H1 (cell line): Measurements from ENCODE around the gene COL17A1.

ENCODE experiments used
- CBX8 ChIP-seq: fragments of 300-800, 300-1000 bp; sonication (generic); IDR thresholded peaks from 2 replicates; pipeline ENCODE4 v1.7.1; 2016; ENCODE audit warnings: low read depth, low read length, borderline replicate concordance
- EP300 ChIP-seq, 2 experiments: IDR thresholded peaks; 1 replicate in 1 of 2; 2 replicates in 1 of 2; pipeline ENCODE4 v1.6.1; 2011 to 2012; ENCODE audit warnings: low read depth in 2 of 2, low read length in 2 of 2, mild to moderate bottlenecking in 2 of 2, borderline replicate concordance in 1 of 2, inconsistent platforms in 1 of 2, moderate library complexity in 1 of 2
- EZH2 ChIP-seq: fragments of 200-600 bp; sonication (generic); IDR thresholded peaks from 2 replicates; pipeline ENCODE4 v1.7.1; 2012; ENCODE audit warnings: low read depth, mild to moderate bottlenecking, moderate library complexity, low read length, inconsistent platforms; ENCODE audit not compliant: severe bottlenecking
- GTF2F1 ChIP-seq: IDR thresholded peaks from 2 replicates; pipeline ENCODE4 v1.6.1; 2012; ENCODE audit warnings: low read depth, low read length, improper control_type of control experiment, borderline replicate concordance
- JUND ChIP-seq: IDR thresholded peaks from 2 replicates; pipeline ENCODE4 v1.6.1; 2011; ENCODE audit warnings: mild to moderate bottlenecking, improper control_type of control experiment, low read length
- POLR2A ChIP-seq, 2 experiments: IDR thresholded peaks; 1 replicate in 1 of 2; 2 replicates in 1 of 2; pipeline ENCODE4 v1.6.1; 2011; ENCODE audit warnings: low read depth in 2 of 2, low read length in 2 of 2, mild to moderate bottlenecking in 2 of 2; ENCODE audit errors: control extremely low read depth in 1 of 2
- RNF2 ChIP-seq: fragments of 200-900, 300-1000 bp; sonication (generic); IDR thresholded peaks from 2 replicates; pipeline ENCODE4 v1.7.1; 2016; ENCODE audit warnings: borderline replicate concordance, low read depth, mild to moderate bottlenecking, antibody characterized with exemption, low read length; ENCODE audit not compliant: poor library complexity, severe bottlenecking; ENCODE audit errors: missing control alignments
- SAP30 ChIP-seq: fragments of 300-600 bp; sonication (generic); IDR thresholded peaks from 2 replicates; pipeline ENCODE4 v1.7.1; 2012; ENCODE audit warnings: low read length, moderate library complexity, mild to moderate bottlenecking, inconsistent platforms; ENCODE audit not compliant: insufficient read depth, insufficient replicate concordance
- SIN3A ChIP-seq, 2 experiments: IDR thresholded peaks in 1 of 2; conservative IDR thresholded peaks in 1 of 2; 2 replicates each; pipeline ENCODE4 v1.6.1; 2011 to 2012; ENCODE audit warnings: low read length in 2 of 2, improper control_type of control experiment in 1 of 2, low read depth in 1 of 2, mild to moderate bottlenecking in 1 of 2
- TAF1 ChIP-seq: IDR thresholded peaks from 2 replicates; pipeline ENCODE4 v1.6.1; 2011; ENCODE audit warnings: mild to moderate bottlenecking, low read depth, low read length
- TAF7 ChIP-seq: optimal IDR thresholded peaks from 2 replicates; pipeline ENCODE3; 2011; ENCODE audit warnings: low read depth, mild to moderate bottlenecking, inconsistent platforms, low read length, moderate library complexity, borderline replicate concordance
- TCF12 ChIP-seq: IDR thresholded peaks from 2 replicates; pipeline ENCODE4 v1.6.1; 2011; ENCODE audit warnings: low read depth, mild to moderate bottlenecking, low read length
- TEAD4 ChIP-seq: IDR thresholded peaks from 2 replicates; pipeline ENCODE4 v1.6.1; 2012; ENCODE audit warnings: low read depth, low read length, inconsistent platforms, mixed read lengths
- TF ChIP-seq, protein P1 (sequence below), 3 experiments: IDR thresholded peaks; 1 replicate in 2 of 3; 2 replicates in 1 of 3; pipeline versions ENCODE4 v1.5.1 to v1.6.1; 2011; ENCODE audit warnings: low read length in 3 of 3, mild to moderate bottlenecking in 3 of 3, inconsistent platforms in 2 of 3, low read depth in 1 of 3, moderate library complexity in 1 of 3; ENCODE audit not compliant: insufficient read depth in 1 of 3; ENCODE audit errors: control extremely low read depth in 1 of 3

DNA sequence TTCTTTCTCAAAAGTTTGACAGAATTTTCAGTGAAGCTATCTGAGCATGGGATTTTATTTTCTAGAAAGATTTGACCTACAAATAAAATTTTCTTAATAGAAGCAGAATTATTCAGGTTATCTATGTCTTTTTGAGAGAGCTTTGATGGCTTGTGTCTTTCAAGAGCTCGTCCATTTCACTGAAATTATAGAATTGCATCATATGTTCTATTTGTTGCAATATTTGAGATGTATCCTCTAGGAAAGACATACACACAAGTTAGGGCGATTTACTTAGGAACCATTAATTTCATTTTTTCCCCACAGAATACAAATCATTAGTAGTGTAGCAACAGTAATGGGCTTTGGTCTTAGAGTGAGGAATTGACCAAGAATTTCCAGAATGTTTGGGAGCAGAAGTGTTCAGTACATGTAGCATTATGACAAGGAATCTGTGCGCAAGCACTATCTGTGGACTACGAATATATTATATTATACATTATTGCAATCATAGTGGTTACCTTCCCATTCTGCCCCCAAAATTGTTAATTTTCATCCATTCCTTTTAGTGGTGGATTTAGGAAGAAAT lies 12.8 kb upstream of the COL17A1 start:
- TF ChIP-seq POLR2A (IDR thresholded peaks at IDR 0.05; ENCODE audit: control extremely low read depth in 1 of 2, low read depth in 2 of 2, low read length in 2 of 2) (no peak), JUND (no peak), CBX8 (no peak), RNF2 (no peak), TCF12 (no peak), EP300 (IDR thresholded peaks at IDR 0.05; ENCODE audit: borderline replicate concordance in 1 of 2, low read depth in 2 of 2, low read length in 2 of 2) (no peak), TAF1 (no peak), TEAD4 (no peak), SAP30 (no peak), TAF7 (no peak), GTF2F1 (no peak), EZH2 (no peak), SIN3A (conservative IDR thresholded peaks at IDR 0.05 in 1 of 2, IDR thresholded peaks at IDR 0.05 in 1 of 2; ENCODE audit: low read depth in 1 of 2, low read length in 2 of 2) (no peak)
- TF ChIP-seq, protein P1, sequence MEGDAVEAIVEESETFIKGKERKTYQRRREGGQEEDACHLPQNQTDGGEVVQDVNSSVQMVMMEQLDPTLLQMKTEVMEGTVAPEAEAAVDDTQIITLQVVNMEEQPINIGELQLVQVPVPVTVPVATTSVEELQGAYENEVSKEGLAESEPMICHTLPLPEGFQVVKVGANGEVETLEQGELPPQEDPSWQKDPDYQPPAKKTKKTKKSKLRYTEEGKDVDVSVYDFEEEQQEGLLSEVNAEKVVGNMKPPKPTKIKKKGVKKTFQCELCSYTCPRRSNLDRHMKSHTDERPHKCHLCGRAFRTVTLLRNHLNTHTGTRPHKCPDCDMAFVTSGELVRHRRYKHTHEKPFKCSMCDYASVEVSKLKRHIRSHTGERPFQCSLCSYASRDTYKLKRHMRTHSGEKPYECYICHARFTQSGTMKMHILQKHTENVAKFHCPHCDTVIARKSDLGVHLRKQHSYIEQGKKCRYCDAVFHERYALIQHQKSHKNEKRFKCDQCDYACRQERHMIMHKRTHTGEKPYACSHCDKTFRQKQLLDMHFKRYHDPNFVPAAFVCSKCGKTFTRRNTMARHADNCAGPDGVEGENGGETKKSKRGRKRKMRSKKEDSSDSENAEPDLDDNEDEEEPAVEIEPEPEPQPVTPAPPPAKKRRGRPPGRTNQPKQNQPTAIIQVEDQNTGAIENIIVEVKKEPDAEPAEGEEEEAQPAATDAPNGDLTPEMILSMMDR (IDR thresholded peaks at IDR 0.05; ENCODE audit: control extremely low read depth in 1 of 3, insufficient read depth in 1 of 3, low read depth in 1 of 3, low read length in 3 of 3) = no peak
